Large intestine (tissue), 12 donors: ENCODE measurements around the gene EFNA2. TPM values are rescaled to one million over a fixed set of nuclear protein-coding genes. Genes with fewer than 3 reads are reported as not detected.

Experiments used
- DNase-seq, 2 donors: peaks; one replicate each; pipeline versions ENCODE4 v3.0.0 to v3.0.0-alpha.2; 2013
- H3K27ac ChIP-seq: one replicate; pipeline ENCODE4 v1.5.1; 2013; ENCODE audit warnings: low read length
- H3K27me3 ChIP-seq: 2 replicates; pipeline ENCODE4 v1.6.1; 2013; ENCODE audit warnings: low read length; ENCODE audit not compliant: control insufficient read depth, insufficient read depth
- H3K36me3 ChIP-seq: 2 replicates; pipeline ENCODE4 v1.6.1; 2013; ENCODE audit warnings: low read length; ENCODE audit not compliant: control insufficient read depth, insufficient read depth
- H3K4me1 ChIP-seq: one replicate; pipeline ENCODE4 v1.6.1; 2013; ENCODE audit warnings: low read length; ENCODE audit not compliant: control insufficient read depth, insufficient read depth
- H3K4me3 ChIP-seq: one replicate; pipeline ENCODE4 v1.5.1; 2013; ENCODE audit warnings: low read length
- H3K9me3 ChIP-seq: one replicate; pipeline ENCODE4 v1.6.1; 2013; ENCODE audit warnings: mild to moderate bottlenecking, low read depth, low read length, moderate library complexity; ENCODE audit not compliant: control insufficient read depth
- WGBS: methylation state at CpG from one replicate; pipeline ENCODE4 v1.1.5; 2013; ENCODE audit warnings: low lambda C conversion rate; ENCODE audit not compliant: insufficient coverage; 5-methylcytosine and 5-hydroxymethylcytosine counted together
- long read RNA-seq, 11 donors: transcript quantifications; one replicate each; lab custom pipeline, GENCODE V29; 2026
- polyA plus RNA-seq: library from polyadenylated mRNA; unstranded; fragments of 120-200 nt; gene quantifications from one replicate; pipeline ENCODE4 v1.2.1, GENCODE V29; 2013

EFNA2 gene
- polyA plus RNA-seq, result 25.6 TPM
- long read RNA-seq, donor 1, transcript EFNA2-201 (4 exons, 949 nt), result major isoform, 11 of 11 reads
- long read RNA-seq, donor 1, partial matches to known transcripts, result 0 of 11 reads
- long read RNA-seq, donor 1, other reads (novel, unspliced or antisense), result 0 of 11 reads
- long read RNA-seq, donor 2, transcript EFNA2-201 (4 exons, 949 nt), result major isoform, 22 of 274 reads
- long read RNA-seq, donor 2, partial matches to known transcripts, result 252 of 274 reads
- long read RNA-seq, donor 2, other reads (novel, unspliced or antisense), result 0 of 274 reads
- long read RNA-seq, donor 3, result 0 reads
- long read RNA-seq, donor 4, partial matches to known transcripts, result 0 of 1 reads
- long read RNA-seq, donor 4, other reads (novel, unspliced or antisense), result 0 of 1 reads
- long read RNA-seq, donor 5, transcript EFNA2-201 (4 exons, 949 nt), result major isoform, 7 of 7 reads
- long read RNA-seq, donor 5, partial matches to known transcripts, result 0 of 7 reads
- long read RNA-seq, donor 5, other reads (novel, unspliced or antisense), result 0 of 7 reads
- long read RNA-seq, donor 6, transcript EFNA2-201 (4 exons, 949 nt), result major isoform, 15 of 15 reads
- long read RNA-seq, donor 6, partial matches to known transcripts, result 0 of 15 reads
- long read RNA-seq, donor 6, other reads (novel, unspliced or antisense), result 0 of 15 reads
- long read RNA-seq, donor 7, partial matches to known transcripts, result 0 of 4 reads
- long read RNA-seq, donor 7, other reads (novel, unspliced or antisense), result 0 of 4 reads
- long read RNA-seq, donor 8, transcript EFNA2-201 (4 exons, 949 nt), result major isoform, 16 of 16 reads
- long read RNA-seq, donor 8, partial matches to known transcripts, result 0 of 16 reads
- long read RNA-seq, donor 8, other reads (novel, unspliced or antisense), result 0 of 16 reads
- long read RNA-seq, donor 9, partial matches to known transcripts, result 0 of 4 reads
- long read RNA-seq, donor 9, other reads (novel, unspliced or antisense), result 0 of 4 reads
- long read RNA-seq, donor 10, transcript EFNA2-201 (4 exons, 949 nt), result major isoform, 23 of 23 reads
- long read RNA-seq, donor 10, partial matches to known transcripts, result 0 of 23 reads
- long read RNA-seq, donor 10, other reads (novel, unspliced or antisense), result 0 of 23 reads
- long read RNA-seq, donor 11, transcript EFNA2-201 (4 exons, 949 nt), result major isoform, 8 of 8 reads
- long read RNA-seq, donor 11, partial matches to known transcripts, result 0 of 8 reads
- long read RNA-seq, donor 11, other reads (novel, unspliced or antisense), result 0 of 8 reads

GRCh38 chr19:1285737-1286360 lies at the start of gene EFNA2:
TSS of gene EFNA2 (plus strand) at chr19:1285873. CDS start at chr19:1286169, 296 bp downstream.
- Histone ChIP-seq H3K4me1 (peaks cover 43% of the 10 kb centered on the region), H3K27me3 (peaks cover 10% of the 10 kb centered on the region), H3K36me3 (no peaks in the 10 kb centered on the region), H3K27ac (peak within 1 kb of the TSS; percentile 77), H3K9me3 (peaks cover 6% of the 10 kb centered on the region), H3K4me3 (peak within 1 kb of the TSS; percentile 67)
- peak in 1 of 2 donors; percentile 70 for DNase-seq
- WGBS, result no CpG with 5 or more reads among the region's 113 CpGs

DNA sequence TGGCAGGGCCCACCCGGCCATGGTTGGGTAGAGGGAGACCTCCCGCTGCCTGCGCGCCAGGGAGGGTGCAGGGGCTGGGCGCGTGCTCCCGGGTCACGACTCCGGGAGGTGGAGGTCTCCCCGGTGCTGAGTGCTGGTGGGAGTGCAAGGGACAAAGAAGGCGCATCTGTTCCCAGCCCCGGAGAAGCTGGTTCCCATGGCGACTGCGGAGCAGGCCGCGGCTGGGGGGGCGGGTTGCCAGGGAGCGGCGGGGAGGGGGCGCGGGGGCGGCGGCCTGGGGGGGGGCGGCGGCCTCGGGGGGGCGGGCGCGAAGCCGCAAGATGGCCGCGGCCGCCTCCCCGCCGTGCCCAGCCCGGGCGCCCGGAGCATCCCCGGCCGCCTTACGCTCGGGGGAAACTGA lies 49.1 kb upstream of the EFNA2 start:
- DNase-seq, result no peak
- Histone ChIP-seq H3K4me1 (peaks cover 43% of the 10 kb centered on the region), H3K27ac (no peak overlapping the region), H3K4me3 (peak overlapping the region; percentile 53), H3K27me3 (peaks cover 23% of the 10 kb centered on the region), H3K9me3 (peaks cover 13% of the 10 kb centered on the region), H3K36me3 (no peaks in the 10 kb centered on the region)
- no CpG with 5 or more reads among the region's 42 CpGs for WGBS

DNA sequence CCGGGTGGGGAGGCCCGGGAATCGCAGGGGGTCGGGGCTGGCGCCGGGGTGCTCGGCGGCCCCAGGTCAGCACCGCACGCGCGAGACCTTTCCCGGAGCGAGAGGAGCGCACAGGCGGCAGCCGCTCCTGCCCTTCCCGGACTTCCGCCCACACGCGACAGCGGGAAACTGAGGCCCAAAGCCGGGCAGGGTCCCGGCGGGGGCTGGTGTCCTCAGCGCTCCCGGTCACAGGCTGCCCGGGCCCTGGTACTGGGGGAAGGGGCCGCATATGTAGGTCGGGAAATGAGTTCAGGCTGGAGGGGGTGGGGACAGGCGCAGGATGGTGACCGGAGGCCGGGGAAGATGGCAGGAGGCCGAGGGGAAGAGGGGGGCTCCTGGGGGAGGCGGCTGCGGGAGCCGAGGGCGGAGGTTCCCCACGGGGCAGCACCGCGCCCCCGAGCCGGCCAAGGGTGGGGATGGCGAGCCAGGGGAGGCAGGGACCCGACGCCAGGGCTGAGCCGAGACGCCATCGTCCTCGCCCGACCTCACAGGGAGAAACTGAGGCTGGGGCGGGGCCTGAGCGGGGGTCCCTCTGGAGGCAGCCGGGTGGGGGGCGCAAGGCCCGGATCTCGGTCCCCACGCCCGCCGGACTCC lies 48.5 kb upstream of the EFNA2 start:
- DNase-seq, result peak in 1 of 2 donors; percentile 44
- peaks cover 13% of the 10 kb centered on the region for H3K9me3 ChIP-seq
- peaks cover 39% of the 10 kb centered on the region for H3K4me1 ChIP-seq
- H3K36me3 ChIP-seq, result no peaks in the 10 kb centered on the region
- no CpG with 5 or more reads among the region's 60 CpGs for WGBS
- no peak overlapping the region for H3K27ac ChIP-seq
- peak overlapping the region; percentile 53 for H3K4me3 ChIP-seq
- peaks cover 23% of the 10 kb centered on the region for H3K27me3 ChIP-seq

DNA sequence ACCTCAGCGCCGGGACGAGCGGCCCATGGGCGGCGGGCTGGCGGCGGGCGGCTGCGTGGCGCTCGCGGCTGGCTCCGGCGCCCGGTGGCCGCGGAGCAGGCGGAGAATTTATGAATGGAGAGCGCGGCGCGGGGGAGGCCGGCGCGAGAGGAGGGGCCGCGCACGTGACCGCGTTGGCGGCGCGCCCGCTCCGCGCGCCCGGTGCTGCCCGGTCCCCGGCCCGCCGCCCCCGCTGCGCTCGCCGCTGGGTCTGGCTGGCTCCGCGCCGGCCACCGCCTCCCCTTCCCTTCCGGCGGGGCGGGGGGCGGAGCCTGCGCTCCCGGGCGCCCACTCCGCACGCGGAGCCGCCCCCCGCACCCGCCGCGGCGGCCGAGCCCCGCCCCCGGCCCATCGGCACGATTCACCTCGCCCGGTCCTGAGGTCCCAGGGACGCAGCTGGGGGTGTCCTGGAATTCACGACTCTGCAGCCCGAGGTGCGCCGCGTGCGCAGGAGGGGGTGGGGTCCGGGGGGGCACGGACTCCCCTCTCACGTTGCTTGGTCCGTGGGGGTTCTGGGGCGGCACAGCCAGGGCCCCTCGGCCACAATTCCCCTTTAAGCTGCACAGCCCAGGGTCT lies 47.8 kb upstream of the EFNA2 start, which contains the start of gene CBARP:
CBARP (minus strand) TSS at position 252 of the 615 bp plus-strand sequence. CDS start 1,905 bp downstream, outside the sequence.
- WGBS, result no CpG with 5 or more reads among the region's 87 CpGs
- peak in 1 of 2 donors; percentile 48 for DNase-seq
- peak within 1 kb of the TSS; percentile 53 for H3K4me3 ChIP-seq
- no peaks in the 10 kb centered on the region for H3K36me3 ChIP-seq
- peaks cover 23% of the 10 kb centered on the region for H3K27me3 ChIP-seq
- H3K27ac ChIP-seq, result peak within 1 kb of the TSS; percentile 31
- H3K4me1 ChIP-seq, result peaks cover 38% of the 10 kb centered on the region
- peaks cover 13% of the 10 kb centered on the region for H3K9me3 ChIP-seq

- Histone ChIP-seq H3K9me3 (peaks cover 13% of the 10 kb centered on the region), H3K27ac (peak overlapping the region; percentile 31), H3K36me3 (no peaks in the 10 kb centered on the region), H3K27me3 (peaks cover 23% of the 10 kb centered on the region), H3K4me3 (peak overlapping the region; percentile 42), H3K4me1 (peaks cover 38% of the 10 kb centered on the region)
- WGBS, result no CpG with 5 or more reads among the region's 34 CpGs
- DNase-seq, result no peak
Measured at GRCh38 chr19:1238369-1239303, 47.0 kb upstream of the EFNA2 start.

DNA sequence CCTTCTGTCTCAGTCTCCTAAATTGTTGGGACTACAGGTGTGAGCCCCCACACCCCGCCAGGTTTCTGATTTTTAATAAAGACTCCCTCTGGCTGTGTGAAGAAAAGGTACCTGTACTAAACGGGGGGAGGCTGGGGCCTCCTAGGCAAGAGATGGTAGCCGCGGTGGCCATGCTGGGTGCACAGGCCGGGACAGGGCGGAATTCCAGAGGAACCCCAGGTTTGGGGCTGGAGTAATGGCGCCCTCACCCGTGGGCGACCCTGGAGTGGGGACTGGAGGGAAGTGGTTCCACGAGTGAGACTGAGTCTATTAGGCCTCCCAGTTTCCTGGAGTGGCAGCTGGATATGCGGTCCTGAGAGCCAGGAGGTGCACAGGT lies 46.3 kb upstream of the EFNA2 start:
- peaks cover 45% of the 10 kb centered on the region for H3K4me1 ChIP-seq
- no peak for DNase-seq
- no peak overlapping the region for H3K4me3 ChIP-seq
- peaks cover 13% of the 10 kb centered on the region for H3K9me3 ChIP-seq
- no CpG with 5 or more reads among the region's 11 CpGs for WGBS
- H3K27ac ChIP-seq, result peak overlapping the region; percentile 63
- H3K36me3 ChIP-seq, result peaks cover 3% of the 10 kb centered on the region
- H3K27me3 ChIP-seq, result peaks cover 23% of the 10 kb centered on the region

DNA sequence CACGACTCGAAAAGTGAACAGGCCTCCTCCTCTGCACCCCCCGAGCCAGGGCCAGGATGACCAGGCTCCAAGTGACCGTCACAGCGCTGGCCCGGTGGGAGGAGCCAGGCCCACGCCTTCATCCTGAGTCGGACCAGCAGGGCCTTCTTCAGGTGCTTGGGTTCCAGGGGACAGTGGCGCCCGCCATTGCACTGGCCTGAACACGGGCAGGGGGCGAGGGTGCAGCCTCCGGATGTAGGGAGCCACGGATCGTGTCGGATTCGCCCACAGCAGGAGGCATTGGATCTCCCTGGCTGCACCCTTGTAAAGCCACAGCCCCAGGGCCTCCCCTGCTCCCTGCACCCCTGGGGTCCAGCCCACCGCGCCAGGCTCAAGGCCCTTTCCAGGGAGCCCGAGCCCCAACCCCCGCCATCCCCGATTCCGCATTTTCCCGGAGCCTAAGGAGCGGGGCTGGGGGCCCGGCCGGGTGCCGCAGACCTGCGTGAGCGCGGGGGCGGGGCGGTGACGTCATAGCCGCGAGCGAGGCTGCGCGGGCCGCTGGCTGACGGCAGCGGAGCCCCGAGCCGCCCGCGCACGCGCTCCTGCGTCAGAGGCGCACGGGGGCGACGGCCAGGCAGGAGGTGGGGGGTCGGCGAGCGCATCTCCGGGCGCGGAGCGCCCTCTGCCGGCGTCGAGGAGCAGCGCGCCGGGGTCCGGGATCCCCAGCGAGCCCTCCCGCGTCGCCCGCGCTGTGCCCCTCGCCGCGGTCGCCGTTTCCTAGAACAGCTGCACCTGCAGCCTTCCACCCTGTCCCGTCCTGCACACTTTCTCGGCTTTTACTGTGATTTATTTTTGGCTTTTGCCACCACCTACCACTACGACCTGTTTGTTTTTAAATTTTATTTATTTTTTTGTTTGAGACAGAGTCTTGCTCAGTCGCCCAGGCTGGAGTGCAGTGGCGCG lies 45.6 kb upstream of the EFNA2 start:
- peak; percentile 90 to 91 for DNase-seq
- Histone ChIP-seq H3K27ac (peak overlapping the region; percentile 63), H3K27me3 (peaks cover 23% of the 10 kb centered on the region), H3K4me3 (peak overlapping the region; percentile 36), H3K4me1 (peaks cover 52% of the 10 kb centered on the region), H3K9me3 (peaks cover 8% of the 10 kb centered on the region), H3K36me3 (peaks cover 3% of the 10 kb centered on the region)
- 0% methylated on average over 8 of the region's 84 CpGs for WGBS

DNA sequence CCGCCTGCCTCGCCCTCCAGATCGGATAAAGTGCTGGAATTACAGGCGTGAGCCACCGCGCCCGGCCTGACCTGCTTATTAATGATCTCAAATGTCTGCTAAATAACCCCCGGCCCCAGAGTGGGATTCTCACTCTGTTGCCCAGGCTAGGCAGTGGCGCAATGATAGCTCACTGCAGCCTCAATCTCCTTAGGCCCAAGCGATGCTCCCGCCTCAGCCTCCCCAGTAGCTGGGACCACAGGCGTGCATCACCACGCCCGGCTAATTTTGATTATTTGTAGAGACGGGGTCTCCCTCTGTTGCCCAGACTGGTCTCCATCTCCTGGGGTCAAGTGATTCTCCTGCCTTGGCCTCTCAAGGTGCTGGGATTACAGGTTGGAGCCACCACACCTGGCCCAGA lies 44.7 kb upstream of the EFNA2 start:
- peaks cover 61% of the 10 kb centered on the region for H3K4me1 ChIP-seq
- DNase-seq, result no peak
- H3K27ac ChIP-seq, result no peak overlapping the region
- H3K4me3 ChIP-seq, result peak overlapping the region; percentile 36
- WGBS, result no CpG with 5 or more reads among the region's 15 CpGs
- H3K36me3 ChIP-seq, result peaks cover 3% of the 10 kb centered on the region
- peaks cover 18% of the 10 kb centered on the region for H3K27me3 ChIP-seq
- peaks cover 8% of the 10 kb centered on the region for H3K9me3 ChIP-seq
